K562 (cell line): Measurements from ENCODE around the gene BRME1. TPM values are rescaled to one million over a fixed set of nuclear protein-coding genes. Genes with fewer than 3 reads are reported as not detected.

ENCODE experiments used
- ATAC-seq: fragments of 200-7000 bp; cut with Tn5 transposase; 3 replicates; pipeline ENCODE4 v1.9.1; 2020; ENCODE audit warnings: moderate library complexity
- BruUV-seq: library from RNA; stranded (reverse); fragments of 400-500 nt; replicated peaks from 2 replicates; lab custom pipeline; 2021; lab: Mats Ljungman, UMichigan
- CTCF ChIA-PET: fragments of 300-600 bp; formaldehyde crosslinking; extraction: SDS; loops from one replicate; lab custom pipeline; 2021; ENCODE audit warnings: low intra/inter-chr PET ratio; lab: Yijun Ruan, JAX
- POLR2A ChIA-PET: fragments of 300-600, 350-650 bp; sonication (Branson Sonifier 250); formaldehyde crosslinking; extraction: SDS; loops from one replicate; lab custom pipeline; 2021; ENCODE audit warnings: antibody characterized with exemption, inconsistent platforms; lab: Yijun Ruan, JAX
- DNase-seq, 4 experiments: peaks; one replicate each; pipeline versions ENCODE4 v3.0.0 to v3.0.0-alpha.2; 2011 to 2018; ENCODE audit warnings: low spot score in 3 of 4, mixed read lengths in 3 of 4; ENCODE audit errors: extremely low read depth in 1 of 4
- FAIRE-seq: peaks from 2 replicates; lab custom pipeline; 2011; peaks lifted over from hg19 to GRCh38; lab: Jason Lieb, UNC
- H2AFZ ChIP-seq: 2 replicates; pipeline ENCODE4 v1.6.0; 2011; ENCODE audit warnings: low read depth, low read length, control low read depth, inconsistent platforms
- H3K27ac ChIP-seq: fragments of 200-600 bp; 3 replicates; pipeline ENCODE4 v1.8.0; 2011; ENCODE audit warnings: low read depth, mild to moderate bottlenecking, control low read depth, inconsistent platforms, low read length, moderate library complexity, mixed read lengths; ENCODE audit errors: extremely low read depth
- H3K27me3 ChIP-seq, 2 experiments: fragments of 300-600 bp in 1 of 2; 2 replicates in 1 of 2; 3 replicates in 1 of 2; pipeline versions ENCODE4 v1.6.0 to v1.8.0; 2011; ENCODE audit warnings: inconsistent platforms in 2 of 2, low read length in 2 of 2, mild to moderate bottlenecking in 1 of 2, mixed read lengths in 1 of 2, moderate library complexity in 1 of 2; ENCODE audit not compliant: control insufficient read depth in 2 of 2, insufficient read depth in 2 of 2
- H3K36me3 ChIP-seq: fragments of 300-600 bp; 3 replicates; pipeline ENCODE4 v1.8.0; 2011; ENCODE audit warnings: mild to moderate bottlenecking, low read length, inconsistent platforms; ENCODE audit not compliant: control insufficient read depth, insufficient read depth
- H3K4me1 ChIP-seq, 2 experiments: fragments of 200-600 bp in 1 of 2; replicated peaks in 1 of 2; 2 replicates in 1 of 2; 3 replicates in 1 of 2; pipeline versions ENCODE4 v1.5.1 to v1.8.0; 2011; ENCODE audit warnings: inconsistent platforms in 2 of 2, low read length in 2 of 2, mild to moderate bottlenecking in 1 of 2, mixed read lengths in 1 of 2, moderate library complexity in 1 of 2; ENCODE audit not compliant: control insufficient read depth in 2 of 2, insufficient read depth in 2 of 2
- H3K4me2 ChIP-seq: 2 replicates; pipeline ENCODE4 v1.6.1; 2011; ENCODE audit warnings: low read length, control low read depth, inconsistent platforms, mixed read lengths; ENCODE audit not compliant: insufficient read depth
- H3K4me3 ChIP-seq: fragments of 200-600 bp; sonication (generic), shearing (Covaris generic); 2 replicates; pipeline ENCODE4 v1.5.1; 2016; ENCODE audit warnings: control low read depth, inconsistent platforms
- H3K79me2 ChIP-seq: fragments of 200-600 bp; 3 replicates; pipeline ENCODE4 v1.8.0; 2011; ENCODE audit warnings: low read length, inconsistent platforms; ENCODE audit not compliant: control insufficient read depth, insufficient read depth
- H3K9ac ChIP-seq, 2 experiments: 2 replicates each; pipeline versions ENCODE4 v1.6.0 to v1.6.1; 2011; ENCODE audit warnings: low read depth in 2 of 2, low read length in 2 of 2, control low read depth in 1 of 2, inconsistent platforms in 1 of 2, mild to moderate bottlenecking in 1 of 2, mixed read lengths in 1 of 2; ENCODE audit not compliant: insufficient read depth in 1 of 2
- H3K9me1 ChIP-seq: one replicate; pipeline ENCODE4 v1.6.0; 2011; ENCODE audit warnings: inconsistent platforms, mild to moderate bottlenecking, low read length, moderate library complexity; ENCODE audit not compliant: control insufficient read depth, insufficient read depth
- H3K9me3 ChIP-seq: replicated peaks from 2 replicates; pipeline ENCODE4 v1.5.1; 2011; ENCODE audit warnings: low read depth, low read length, inconsistent platforms; ENCODE audit not compliant: control insufficient read depth, insufficient read depth
- H4K20me1 ChIP-seq: replicated peaks from 2 replicates; pipeline ENCODE4 v1.6.1; 2011; ENCODE audit warnings: low read length, inconsistent platforms, mixed read lengths; ENCODE audit not compliant: control insufficient read depth, insufficient read depth
- CSDE1 ChIP-seq, 2 experiments: fragments of 450-650 bp; IDR thresholded peaks; 2 replicates each; pipeline ENCODE4 v1.6.1; 2016; ENCODE audit warnings: mild to moderate bottlenecking in 1 of 2
- CTBP1 ChIP-seq: fragments of 450-650 bp; IDR thresholded peaks from 2 replicates; pipeline ENCODE4 v1.6.1; 2016; ENCODE audit warnings: borderline replicate concordance
- EZH2 ChIP-seq: IDR thresholded peaks from 2 replicates; pipeline ENCODE4 v1.6.1; 2012; ENCODE audit warnings: low read depth, mild to moderate bottlenecking, inconsistent platforms, low read length, borderline replicate concordance
- HDAC2 ChIP-seq: fragments of 450-650 bp; IDR thresholded peaks from 2 replicates; pipeline ENCODE4 v1.6.1; 2016; ENCODE audit warnings: mild to moderate bottlenecking
- KDM1A ChIP-seq, 2 experiments: fragments of 450-650 bp; IDR thresholded peaks; 2 replicates each; pipeline ENCODE4 v1.6.1; 2016; ENCODE audit warnings: mild to moderate bottlenecking in 2 of 2
- MEIS2 ChIP-seq: fragments of 450-650 bp; IDR thresholded peaks from 2 replicates; pipeline ENCODE4 v1.6.1; 2014; ENCODE audit warnings: mild to moderate bottlenecking; ENCODE audit not compliant: partially characterized antibody
- RREB1 ChIP-seq: fragments of 250-450 bp; sonication (Bioruptor Pico); IDR thresholded peaks from 2 replicates; pipeline ENCODE4 v1.4.0; 2020
- SNIP1 ChIP-seq: fragments of 450-650 bp; IDR thresholded peaks from 2 replicates; pipeline ENCODE4 v1.7.1; 2017; ENCODE audit warnings: low read depth, mild to moderate bottlenecking
- ZNF134 ChIP-seq: fragments of 250-450 bp; sonication (Bioruptor Pico); conservative IDR thresholded peaks from 2 replicates; pipeline ENCODE4 v1.4.0; 2020
- ZNF511 ChIP-seq: sonication (generic); formaldehyde crosslinking; IDR thresholded peaks from 2 replicates; pipeline ENCODE4 v1.8.0; 2022; ENCODE audit warnings: mild to moderate bottlenecking, missing genetic modification reagents
- ZNF583 ChIP-seq: fragments of 250-450 bp; sonication (Bioruptor Pico); IDR thresholded peaks from 2 replicates; pipeline ENCODE4 v1.4.0; 2020
- WGBS: fragments of 100-300 bp; shearing (Covaris generic); methylation state at CpG from one replicate; pipeline ENCODE4 v1.1.6; 2016; ENCODE audit warnings: low coverage, mixed read lengths; ENCODE audit not compliant: insufficient coverage; ENCODE audit errors: missing lambda C conversion rate; 5-methylcytosine and 5-hydroxymethylcytosine counted together
- in situ Hi-C: fragments of 300-500 bp; cut with MboI; formaldehyde crosslinking; loops from 4 replicates; pipeline ENCODE4 v1.15.0; 2018; ENCODE audit warnings: inconsistent platforms, mixed read lengths
- intact Hi-C: fragments of 100-400 bp; cut with micrococcal nuclease; formaldehyde crosslinking; loops from 2 replicates; pipeline ENCODE4 v1.14.2; 2022
- polyA plus RNA-seq, 8 experiments: library from polyadenylated mRNA; depleted of rRNA in 4 of 8; stranded (reverse) in 5 of 8; unstranded in 3 of 8; fragments of >200 nt; fragmentation: Nextera tagmentation in 2 of 8; fragmentation: Illumina TruSeq in 1 of 8; extraction: Ambion mirVana in 2 of 8; extraction: Trizol in 1 of 8; gene quantifications; 2 replicates each; pipeline versions ENCODE4 v1.2.1 to v1.2.3, GENCODE V29; 2011 to 2014; ENCODE audit warnings: inconsistent platforms in 1 of 8, missing spikeins in 1 of 8
- total RNA-seq, 7 experiments: library from RNA; depleted of rRNA in 6 of 7; stranded (reverse); fragments of >200 nt in 6 of 7; fragmentation: Illumina TruSeq in 2 of 7; extraction: Trizol in 2 of 7; gene quantifications; 2 replicates each; pipeline versions ENCODE4 v1.2.1 to v1.2.3, GENCODE V29; 2011 to 2021; ENCODE audit warnings: low replicate concordance in 1 of 7

The BRME1 gene
- total and polyA plus RNA-seq, 9 of the 15 experiments (the other 6 are each of a cell fraction or from before 2014, with no cell fraction given), result 0.75 to 6.1 (median 3.6) TPM

- BruUV-seq, result no TSS peak
- intact Hi-C loops, result loop anchor here (2.0 to 10.0 kb wide), 2 partner anchors 53 to 83 kb away; partner anchors contain the start of gene IL27RA
- H3K9me3 ChIP-seq, result no peaks in the 10 kb centered on the region
- no peaks in the 10 kb centered on the region for H3K9me1 ChIP-seq
- ChIA-PET CTCF (no interaction called here), POLR2A (interaction anchor here (0.6 to 3.7 kb wide), 7 partner anchors 11 to 169 kb away, joined by 3 to 12 read pairs (median 3); partner anchors contain the start of gene RFX1)
- H3K4me1 ChIP-seq, result peaks cover 7 to 36% of the 10 kb centered on the region in 2 experiments; a peak in 4 of 5 replicates
- peak overlapping the region; percentile 74 for H3K4me2 ChIP-seq
- in situ Hi-C loops, result no loop called here
- ATAC-seq (no peak), FAIRE-seq (no peak), DNase-seq (no peak)
- H3K27me3 ChIP-seq, result no peaks in the 10 kb centered on the region
- H2AFZ ChIP-seq, result no peak overlapping the region
- H3K4me3 ChIP-seq, result peak overlapping the region; percentile 37
- TF ChIP-seq CTBP1 (peak; percentile 59; the same call in 1 of the 2 replicates), KDM1A (IDR thresholded peaks at IDR 0.05) (peak; percentile 7 to 27; a peak in 2 of 4 replicates), HDAC2 (0 out of 2 replicates have a peak, but pooled peaks have one; percentile 21), RREB1 (CRISPR knock-in tag) (peak; percentile 95), EZH2 (no peak), CSDE1 (IDR thresholded peaks at IDR 0.05) (no peak), MEIS2 (peak; percentile 41), SNIP1 (no peak), ZNF134 (CRISPR knock-in tag) (no peak), ZNF511 (CRISPR knock-in tag) (no peak), ZNF583 (no peak)
- H3K36me3 ChIP-seq, result peaks cover 32% of the 10 kb centered on the region; the same call in 2 of the 3 replicates
- peaks cover 4% of the 10 kb centered on the region; the same call in 1 of the 2 replicates for H4K20me1 ChIP-seq
- no peak overlapping the region for H3K27ac ChIP-seq
- H3K79me2 ChIP-seq, result peaks cover 23% of the 10 kb centered on the region
- 9% methylated on average over 19 of the region's 20 CpGs for WGBS
- H3K9ac ChIP-seq, result no peak overlapping the region
These were observed 45.9 kb upstream of the BRME1 start for GRCh38 chr19:13951799-13952153.
